GM12878 (cell line): ENCODE data around the gene SOX12. TPM values are rescaled to one million over a fixed set of nuclear protein-coding genes. Genes with fewer than 3 reads are reported as not detected.
A peak's percentile ranks its signal among the peaks of the same experiment; 100 is the strongest.

Experiments
- ATAC-seq: fragments of 200-7000 bp; cut with Tn5 transposase; 3 replicates; pipeline ENCODE4 v1.9.1; 2020; ENCODE audit warnings: mild to moderate bottlenecking, moderate library complexity
- BruUV-seq: library from RNA; stranded (reverse); fragments of 400-500 nt; replicated peaks from 2 replicates; lab custom pipeline; 2021; lab: Mats Ljungman, UMichigan
- CTCF ChIA-PET: fragments of 300-600 bp; sonication (Branson Sonifier 250); formaldehyde crosslinking; extraction: SDS; loops from one replicate; lab custom pipeline; 2021; ENCODE audit warnings: inconsistent platforms; lab: Yijun Ruan, JAX
- POLR2A ChIA-PET: fragments of 350-600 bp; formaldehyde crosslinking; extraction: SDS; loops from one replicate; lab custom pipeline; 2021; ENCODE audit warnings: inconsistent platforms; lab: Charles Lee
- RAD21 ChIA-PET: fragments of 300-600 bp; sonication (Branson Sonifier 250); formaldehyde crosslinking; loops from one replicate; lab custom pipeline; 2023; ENCODE audit warnings: antibody characterized with exemption; ENCODE audit not compliant: unreplicated experiment; lab: Charles Lee
- SMC1A ChIA-PET: fragments of 300-600 bp; sonication (Branson Sonifier 250); formaldehyde crosslinking; loops from one replicate; lab custom pipeline; 2023; ENCODE audit not compliant: unreplicated experiment, uncharacterized antibody; lab: Charles Lee
- DNase-seq: peaks from one replicate; pipeline ENCODE4 v3.0.0-alpha.2; 2011; ENCODE audit warnings: low read depth, low spot score
- FAIRE-seq: peaks from 3 replicates; lab custom pipeline; 2011; peaks lifted over from hg19 to GRCh38; lab: Jason Lieb, UNC
- H2AFZ ChIP-seq: 2 replicates; pipeline ENCODE4 v1.6.0; 2011; ENCODE audit warnings: low read depth, low read length, control low read depth; ENCODE audit not compliant: control insufficient read depth
- H3K27ac ChIP-seq: 2 replicates; pipeline ENCODE4 v1.5.1; 2011; ENCODE audit warnings: control low read depth; ENCODE audit not compliant: control insufficient read depth, insufficient read depth
- H3K27me3 ChIP-seq, 2 experiments: replicated peaks in 1 of 2; 2 replicates each; pipeline versions ENCODE4 v1.6.0 to v1.6.1; 2011; ENCODE audit warnings: low read length in 1 of 2; ENCODE audit not compliant: control insufficient read depth in 2 of 2, insufficient read depth in 2 of 2
- H3K36me3 ChIP-seq, 2 experiments: 2 replicates each; pipeline ENCODE4 v1.5.1; 2011; ENCODE audit warnings: low read length in 1 of 2; ENCODE audit not compliant: control insufficient read depth in 2 of 2, insufficient read depth in 2 of 2
- H3K4me1 ChIP-seq: 2 replicates; pipeline ENCODE4 v1.6.1; 2011; ENCODE audit warnings: mild to moderate bottlenecking, low read length, moderate library complexity, mixed read lengths; ENCODE audit not compliant: control insufficient read depth, insufficient read depth
- H3K4me2 ChIP-seq: 2 replicates; pipeline ENCODE4 v1.6.0; 2011; ENCODE audit warnings: control low read depth; ENCODE audit not compliant: control insufficient read depth, insufficient read depth
- H3K4me3 ChIP-seq: fragments of 200-600 bp; sonication (generic); 2 replicates; pipeline ENCODE4 v1.5.1; 2016
- H3K79me2 ChIP-seq: 2 replicates; pipeline ENCODE4 v1.6.0; 2011; ENCODE audit warnings: low read length; ENCODE audit not compliant: control insufficient read depth, insufficient read depth
- H3K9ac ChIP-seq: 2 replicates; pipeline ENCODE4 v1.8.0; 2011; ENCODE audit warnings: low read length, control low read depth, mixed read lengths; ENCODE audit not compliant: control insufficient read depth, insufficient read depth
- H3K9me3 ChIP-seq: replicated peaks from 3 replicates; pipeline ENCODE4 v1.5.1; 2011; ENCODE audit warnings: mild to moderate bottlenecking, low read length; ENCODE audit not compliant: control insufficient read depth, insufficient read depth
- H4K20me1 ChIP-seq: 2 replicates; pipeline ENCODE4 v1.6.0; 2011; ENCODE audit not compliant: control insufficient read depth, insufficient read depth
- BACH1 ChIP-seq: fragments of 450-650 bp; IDR thresholded peaks from 2 replicates; pipeline ENCODE4 v1.6.1; 2017; ENCODE audit warnings: mild to moderate bottlenecking, borderline replicate concordance
- CREM ChIP-seq: IDR thresholded peaks from 2 replicates; pipeline ENCODE4 v1.6.1; 2014; ENCODE audit warnings: antibody characterized with exemption, low read depth
- GATAD2B ChIP-seq: fragments of 450-650 bp; conservative IDR thresholded peaks from 2 replicates; pipeline ENCODE4 v1.6.1; 2017; ENCODE audit warnings: low read depth, mild to moderate bottlenecking, moderate library complexity
- IKZF1 ChIP-seq: fragments of 450-650 bp; conservative IDR thresholded peaks from 2 replicates; pipeline ENCODE4 v1.6.1; 2017; ENCODE audit warnings: antibody characterized with exemption, mild to moderate bottlenecking
- POLR2AphosphoS2 ChIP-seq: IDR thresholded peaks from 2 replicates; pipeline ENCODE4 v1.6.1; 2011; ENCODE audit warnings: low read depth, mild to moderate bottlenecking, low read length, improper control_type of control experiment, moderate library complexity
- TARDBP ChIP-seq: IDR thresholded peaks from 2 replicates; pipeline ENCODE4 v1.6.1; 2016; ENCODE audit warnings: borderline replicate concordance
- TCF12 ChIP-seq: IDR thresholded peaks from 2 replicates; pipeline ENCODE4 v1.6.1; 2011; ENCODE audit warnings: low read depth, mild to moderate bottlenecking, low read length
- WGBS: methylation state at CpG from one replicate; pipeline ENCODE4 v1.1.6; 2016; ENCODE audit warnings: low lambda C conversion rate; ENCODE audit not compliant: insufficient replicate concordance, insufficient coverage; ENCODE audit errors: missing lambda C conversion rate; 5-methylcytosine and 5-hydroxymethylcytosine counted together
- in situ Hi-C: fragments of 300-500 bp; cut with MboI; formaldehyde crosslinking; loops from 9 replicates; pipeline ENCODE4 v1.14.3; 2018; ENCODE audit warnings: mixed read lengths
- intact Hi-C: fragments of 100-400 bp; cut with micrococcal nuclease; formaldehyde crosslinking; loops from one replicate; pipeline ENCODE4 v1.14.2; 2022; ENCODE audit not compliant: unreplicated experiment
- polyA plus RNA-seq, 11 experiments: library from polyadenylated mRNA; depleted of rRNA in 4 of 11; unstranded in 6 of 11; stranded (reverse) in 5 of 11; fragments of >200 nt; fragmentation: Nextera tagmentation in 4 of 11; fragmentation: Illumina TruSeq in 1 of 11; extraction: Ambion mirVana in 4 of 11; extraction: Trizol in 1 of 11; gene quantifications; 1 replicate in 1 of 11; 2 replicates in 10 of 11; pipeline versions ENCODE4 v1.2.1 to v1.2.3, GENCODE V29; 2011 to 2016; ENCODE audit warnings: inconsistent platforms in 2 of 11, missing spikeins in 2 of 11, low read depth in 1 of 11
- total RNA-seq, 4 experiments: library from RNA; depleted of rRNA in 3 of 4; stranded (reverse); fragments of >200 nt in 3 of 4; fragmentation: Illumina TruSeq in 1 of 4; extraction: Trizol in 1 of 4; gene quantifications; 2 replicates each; pipeline versions ENCODE4 v1.2.1 to v1.2.3, GENCODE V29; 2013 to 2021
- TF ChIP-seq, protein P1 (sequence below): IDR thresholded peaks from 2 replicates; pipeline ENCODE4 v1.6.1; 2011; ENCODE audit warnings: borderline replicate concordance, low read depth, mild to moderate bottlenecking, moderate library complexity, mixed read lengths, low read length; ENCODE audit not compliant: insufficient read depth; ENCODE audit errors: extremely low read length

Gene SOX12
- total and polyA plus RNA-seq, 10 of the 15 experiments (the other 5 are each of a cell fraction or from before 2014, with no cell fraction given): 0.50 to 17.9 (median 1.4) TPM

DNA sequence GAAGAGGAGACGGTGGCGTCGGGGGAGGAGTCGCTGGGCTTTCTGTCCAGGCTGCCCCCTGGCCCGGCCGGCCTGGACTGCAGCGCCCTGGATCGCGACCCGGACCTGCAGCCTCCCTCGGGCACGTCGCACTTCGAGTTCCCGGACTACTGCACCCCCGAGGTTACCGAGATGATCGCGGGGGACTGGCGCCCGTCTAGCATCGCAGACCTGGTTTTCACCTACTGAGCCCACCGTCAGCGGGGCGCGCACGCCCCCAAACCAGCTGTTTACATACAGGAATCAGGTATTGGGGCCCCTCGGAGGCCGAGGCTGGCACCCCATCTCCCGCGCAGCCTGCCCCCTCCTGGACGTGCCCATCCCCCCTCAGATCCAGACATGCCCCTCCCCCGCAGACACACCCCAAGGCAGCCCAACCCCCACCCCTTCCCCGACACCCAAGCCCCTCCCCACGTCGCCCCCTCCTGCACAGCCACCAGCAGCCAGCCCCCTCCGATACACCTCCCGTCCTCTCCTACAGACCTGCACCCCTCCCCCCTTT is 1.4 kb downstream of the SOX12 start:
- intact Hi-C loops: loop anchor here (1.0 kb wide), 1 partner anchor 36 kb away; the partner anchor contains the start of gene C20orf96
- TSS peak; percentile 54 for BruUV-seq
- no peak for FAIRE-seq

More for the DNA sequence above, 1.4 kb downstream of the SOX12 start:
- Histone ChIP-seq H3K4me2 (peak overlapping the region; percentile 73; the same call in 1 of the 2 replicates), H3K4me3 (peak overlapping the region; percentile 85), H3K4me1 (peaks cover 15% of the 10 kb centered on the region), H2AFZ (peak overlapping the region; percentile 46), H3K9me3 (no peaks in the 10 kb centered on the region), H3K79me2 (peaks cover 11% of the 10 kb centered on the region), H3K27me3 (no peaks in the 10 kb centered on the region), H3K36me3 (no peaks in the 10 kb centered on the region; a peak in 1 of 4 replicates), H3K27ac (peak overlapping the region; percentile 74), H4K20me1 (peaks cover 4% of the 10 kb centered on the region), H3K9ac (peak overlapping the region; percentile 73)
- under 1% methylated on average over 31 of the region's 38 CpGs for WGBS
- ChIA-PET RAD21 (interaction anchor here (1.3 kb wide), 1 partner anchor 29 kb away, joined by 4 read pairs; the partner anchor contains the start of gene ZCCHC3), SMC1A (interaction anchor here (3.3 kb wide), 1 partner anchor 28 kb away, joined by 15 read pairs; no protein-coding TSS in a partner anchor), POLR2A (interaction anchor here (0.9 to 4.5 kb wide), 2 partner anchors 20 to 27 kb away, joined by 3 to 30 read pairs; partner anchors contain the start of gene NRSN2), CTCF (no interaction called here)
- no peak for DNase-seq
- no peak for ATAC-seq
- in situ Hi-C loops: no loop called here
- TF ChIP-seq TCF12 (0 out of 2 replicates have a peak, but pooled peaks have one; percentile 5), POLR2AphosphoS2 (no peak), IKZF1 (peak; percentile 44), BACH1 (0 out of 2 replicates have a peak, but pooled peaks have one; percentile 38), CREM (0 out of 2 replicates have a peak, but pooled peaks have one; percentile 10), TARDBP (0 out of 2 replicates have a peak, but pooled peaks have one; percentile 2), GATAD2B (0 out of 2 replicates have a peak, but pooled peaks have one; percentile 3)
- TF ChIP-seq, protein P1, sequence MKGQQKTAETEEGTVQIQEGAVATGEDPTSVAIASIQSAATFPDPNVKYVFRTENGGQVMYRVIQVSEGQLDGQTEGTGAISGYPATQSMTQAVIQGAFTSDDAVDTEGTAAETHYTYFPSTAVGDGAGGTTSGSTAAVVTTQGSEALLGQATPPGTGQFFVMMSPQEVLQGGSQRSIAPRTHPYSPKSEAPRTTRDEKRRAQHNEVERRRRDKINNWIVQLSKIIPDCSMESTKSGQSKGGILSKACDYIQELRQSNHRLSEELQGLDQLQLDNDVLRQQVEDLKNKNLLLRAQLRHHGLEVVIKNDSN: no peak
